ACHN (cell line): Measurements from ENCODE around the gene TMEM163.
"Not testable (repeated sequence)": the region's sequence is repeated elsewhere in the genome, so short reads cannot be mapped to it uniquely, and the experiment has no call there.

ENCODE experiments used
- DNase-seq: peaks from one replicate; pipeline ENCODE4 v3.0.0-alpha.2; 2015
- in situ Hi-C: cut with HindIII; loops from 2 replicates; pipeline ENCODE4 v1.10.0; 2017; ENCODE audit warnings: low sequenced_read_pairs, low pct_ligation_motif_present, low pct_unique_long_range_greater_than_20kb

The TMEM163 gene

DNA sequence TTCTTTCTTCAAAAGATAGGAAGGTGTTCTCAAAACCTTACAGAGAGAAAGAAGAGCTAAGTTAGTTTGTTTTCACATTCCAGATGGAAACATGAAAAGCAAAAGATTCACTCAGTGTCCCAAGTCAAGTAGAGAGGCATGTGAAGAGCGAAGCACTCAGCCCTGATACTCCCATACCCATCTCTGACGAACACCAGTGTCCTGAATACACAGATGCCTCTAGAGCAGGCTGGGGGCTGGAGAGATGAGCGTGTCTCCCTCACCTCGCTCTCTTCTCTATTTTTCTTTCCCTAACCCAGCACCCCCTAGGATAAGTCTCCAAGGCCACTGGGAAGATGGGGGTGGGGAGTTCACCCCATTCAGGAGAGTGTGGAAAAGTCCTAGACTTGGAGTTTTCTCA lies 227.8 kb downstream of the TMEM163 start:
- in situ Hi-C loops, result no loop called here
- no peak for DNase-seq

DNA sequence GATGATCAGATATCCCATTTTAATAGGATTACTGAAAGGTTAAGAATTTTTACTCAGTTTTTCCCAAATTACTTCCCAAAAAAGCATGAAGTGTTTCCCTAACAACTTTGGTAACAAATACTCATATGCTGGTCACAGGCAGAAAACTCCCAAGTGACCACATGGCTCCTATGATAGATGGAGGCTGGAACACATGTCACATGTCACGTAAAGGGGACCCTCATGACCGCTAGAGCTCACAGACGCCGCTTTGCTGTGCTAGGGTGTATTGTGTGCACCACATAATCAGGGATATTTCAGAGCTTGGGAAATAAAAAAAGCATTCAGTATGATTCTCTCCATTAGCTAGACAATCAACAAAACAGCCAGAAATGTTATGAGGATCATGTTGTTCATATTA lies 228.2 kb downstream of the TMEM163 start:
- in situ Hi-C loops, result no loop called here
- DNase-seq, result no peak

DNA sequence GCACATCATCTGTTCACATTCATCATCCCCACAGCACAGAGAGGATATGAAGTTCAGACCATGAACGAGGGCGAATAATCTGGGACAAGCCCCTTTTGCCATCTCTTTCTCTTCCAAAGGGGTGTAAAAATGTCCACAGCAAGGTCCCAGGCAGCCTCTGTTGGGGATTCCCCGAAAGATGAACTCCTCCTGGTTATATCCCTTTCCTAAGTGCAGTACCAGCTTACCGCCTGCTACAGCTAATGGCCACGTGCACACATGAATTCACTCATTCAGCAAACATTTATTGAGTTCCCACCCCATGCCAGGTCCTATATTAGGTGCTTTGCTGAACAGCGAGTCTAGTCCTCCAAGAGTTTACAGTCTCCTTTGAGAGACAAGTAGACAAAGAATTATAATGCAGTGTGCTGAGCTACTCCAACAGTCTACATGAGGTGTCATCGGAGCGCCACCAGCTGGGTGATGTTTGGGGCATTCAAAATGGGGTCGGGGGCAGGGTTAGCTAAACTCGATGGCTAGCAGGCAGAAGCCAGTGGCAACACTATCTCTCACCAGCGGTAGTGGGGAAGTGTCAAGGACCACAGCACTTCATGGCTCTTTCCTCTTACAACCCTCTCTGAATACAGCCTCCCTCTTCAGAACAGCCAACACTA lies 228.9 kb downstream of the TMEM163 start:
- DNase-seq, result no peak
- in situ Hi-C loops, result no loop called here

DNA sequence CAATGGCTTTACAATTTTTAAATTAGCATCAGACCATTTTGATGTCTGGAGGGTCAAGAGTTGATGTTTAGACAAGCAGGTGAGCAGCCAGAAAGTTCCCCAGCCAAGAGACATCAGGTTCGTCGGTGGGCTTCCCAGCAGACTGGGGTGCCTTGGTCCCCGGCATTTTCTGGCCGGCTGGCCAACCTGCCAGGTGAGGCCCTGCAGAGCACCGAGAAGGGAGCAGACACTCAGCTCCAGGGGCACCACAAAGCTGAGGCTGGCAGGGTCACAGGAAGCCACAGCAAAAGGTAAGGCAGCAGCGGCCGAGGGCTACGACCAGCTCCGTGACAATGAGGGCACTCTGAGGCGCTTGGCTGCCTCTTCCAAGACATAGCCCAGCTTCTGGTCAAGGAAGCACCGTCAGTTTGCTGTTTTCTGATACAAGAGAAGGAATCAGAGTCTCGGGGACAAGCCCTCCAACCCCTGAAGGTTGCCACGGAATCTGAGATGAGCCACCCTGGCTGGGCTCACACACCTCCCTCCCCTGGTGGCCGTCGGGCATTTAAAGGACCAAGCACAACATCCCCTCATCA lies 235.9 kb downstream of the TMEM163 start:
- in situ Hi-C loops, result no loop called here
- no peak for DNase-seq

DNA sequence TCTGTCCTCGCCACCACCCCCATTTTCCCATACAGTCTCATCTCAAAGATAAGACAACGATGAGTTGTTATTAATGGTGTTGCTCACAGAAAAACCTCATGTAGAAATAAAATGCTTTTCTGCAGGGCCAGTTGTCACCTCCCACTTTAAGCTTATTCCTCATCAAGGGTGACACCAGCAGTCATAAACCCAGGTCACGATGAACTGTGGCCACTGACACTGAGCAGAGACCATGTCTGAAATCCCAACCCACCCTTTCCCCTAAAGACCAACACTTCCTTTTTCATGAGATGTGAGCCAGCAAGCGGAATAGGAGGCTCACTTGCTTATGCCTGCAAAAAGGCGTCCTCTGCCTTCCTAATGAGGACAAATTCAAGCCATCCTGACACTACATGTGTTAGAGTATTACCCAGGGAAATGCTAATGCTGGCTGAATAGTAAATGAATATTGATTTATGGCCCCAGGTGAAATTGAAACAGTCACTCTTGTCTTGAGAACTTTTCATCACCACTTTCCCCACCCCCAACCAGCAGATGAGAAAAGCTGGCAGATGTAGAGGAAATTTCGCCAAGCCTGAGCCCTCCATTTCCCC lies 236.6 kb downstream of the TMEM163 start:
- DNase-seq, result no peak
- in situ Hi-C loops, result no loop called here

DNA sequence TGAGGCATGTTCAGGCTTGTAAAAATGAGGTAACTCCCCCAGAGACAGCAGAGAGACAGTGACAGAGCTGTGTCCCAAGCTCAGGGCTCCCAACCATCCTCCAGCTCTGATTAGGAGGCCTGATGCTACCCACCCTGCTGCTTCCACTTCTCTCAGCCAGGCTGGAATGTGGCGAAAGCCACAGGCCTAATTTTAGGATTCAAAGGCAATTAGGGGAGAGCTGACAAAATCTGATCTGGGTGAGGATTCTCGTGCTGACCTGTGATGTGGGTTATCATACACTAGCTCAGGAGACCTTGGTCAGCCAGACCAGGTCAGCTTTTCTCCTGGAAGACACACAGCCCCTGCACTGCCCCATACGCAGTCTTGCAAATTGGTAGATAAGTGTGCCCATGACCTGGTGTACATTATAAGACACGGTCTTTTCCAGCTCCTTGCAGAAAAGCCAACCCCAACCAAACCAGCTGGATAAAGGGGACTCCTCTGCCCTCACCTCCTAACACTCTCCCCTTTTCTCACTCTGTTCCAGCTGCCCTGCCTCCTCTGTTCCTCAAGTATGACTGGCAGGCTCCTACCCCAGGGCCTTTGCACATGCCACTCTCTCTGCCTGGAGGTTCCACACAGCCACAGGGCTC lies 239.0 kb downstream of the TMEM163 start:
- DNase-seq, result no peak
- in situ Hi-C loops, result no loop called here

DNA sequence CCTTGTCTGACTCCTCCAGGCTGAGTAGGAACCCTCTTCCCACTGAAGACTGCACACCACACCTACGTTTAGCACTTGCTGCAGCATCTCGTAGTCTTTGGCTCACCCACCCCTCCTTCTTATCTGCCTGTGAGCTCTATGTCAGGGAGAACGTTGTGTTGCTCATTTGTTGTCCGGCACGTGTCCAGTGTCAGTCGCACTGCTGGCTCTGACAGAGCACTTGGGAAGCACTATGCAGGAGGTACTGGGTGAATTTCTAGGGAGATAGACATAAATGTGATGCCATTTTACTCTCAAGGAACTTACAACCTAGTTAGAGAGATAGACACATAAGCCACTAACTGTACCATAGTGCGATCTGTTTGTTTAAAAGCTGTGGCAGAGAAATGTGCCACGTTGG lies 241.8 kb downstream of the TMEM163 start:
- in situ Hi-C loops, result not testable (repeated sequence)

DNA sequence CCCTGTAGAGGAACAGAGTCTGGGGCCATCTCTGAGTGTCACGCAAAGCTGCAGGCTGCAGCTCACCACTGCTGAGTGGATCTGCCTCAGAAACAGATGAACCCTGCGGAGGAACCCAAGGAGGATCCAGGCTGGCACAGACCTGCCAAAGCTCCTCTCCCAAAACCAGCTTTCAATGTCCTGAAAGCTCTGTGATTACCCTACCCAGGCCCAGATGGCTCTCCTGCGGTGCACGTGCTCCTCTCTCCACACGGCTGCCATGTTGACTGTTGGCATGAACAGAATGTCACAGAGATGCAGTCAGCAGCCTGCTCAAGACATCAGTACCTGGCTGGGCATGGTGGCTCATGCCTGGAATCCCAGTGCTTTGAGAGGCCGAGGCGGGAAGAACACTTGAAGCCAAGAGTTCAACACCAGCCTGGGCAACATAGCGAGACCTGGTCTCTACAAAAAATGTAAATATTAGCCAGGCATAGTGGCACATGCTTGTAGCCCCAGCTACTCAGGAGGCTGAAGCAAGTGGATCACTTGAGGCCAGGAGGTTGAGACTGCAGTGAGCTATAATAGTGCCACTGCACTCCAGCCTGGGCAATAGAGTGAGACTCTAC lies 248.1 kb downstream of the TMEM163 start:
- no peak for DNase-seq
- in situ Hi-C loops, result loop anchor here (25.0 kb wide), 1 partner anchor 417 kb away; no protein-coding TSS in a partner anchor

More for the DNA sequence above, 241.8 kb downstream of the TMEM163 start:
- DNase-seq, result not testable (repeated sequence)

DNA sequence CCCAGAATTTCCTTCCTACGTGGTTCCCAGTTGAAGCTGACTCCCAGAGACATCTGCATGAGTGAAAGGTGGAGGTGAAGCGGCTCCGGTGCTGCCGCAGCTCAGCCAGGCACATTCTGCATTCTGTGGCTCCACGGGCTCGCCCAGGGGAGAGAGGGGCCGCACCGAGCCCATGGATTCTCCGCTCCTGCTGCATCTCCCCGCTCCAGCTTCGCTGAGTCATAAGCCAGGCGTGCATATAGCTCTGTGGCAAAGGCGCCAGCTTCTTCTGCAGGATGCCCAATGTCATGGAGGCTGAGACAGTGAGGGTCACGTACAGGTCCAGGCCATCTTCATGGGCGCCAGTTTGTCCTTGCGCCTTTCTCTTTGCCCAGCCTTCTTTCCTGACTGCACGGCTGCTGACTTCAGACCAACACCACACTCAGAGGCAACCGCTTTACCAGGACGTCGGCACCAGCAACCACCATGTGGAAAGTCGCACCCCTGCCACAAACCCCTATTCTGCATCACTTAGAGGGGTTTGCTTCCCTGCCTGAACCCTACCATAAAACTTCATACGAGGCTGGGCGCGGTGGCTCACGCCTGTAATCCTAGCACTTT lies 249.2 kb downstream of the TMEM163 start:
- DNase-seq, result no peak
- in situ Hi-C loops, result loop anchor here (25.0 kb wide), 1 partner anchor 418 kb away; no protein-coding TSS in a partner anchor

DNA sequence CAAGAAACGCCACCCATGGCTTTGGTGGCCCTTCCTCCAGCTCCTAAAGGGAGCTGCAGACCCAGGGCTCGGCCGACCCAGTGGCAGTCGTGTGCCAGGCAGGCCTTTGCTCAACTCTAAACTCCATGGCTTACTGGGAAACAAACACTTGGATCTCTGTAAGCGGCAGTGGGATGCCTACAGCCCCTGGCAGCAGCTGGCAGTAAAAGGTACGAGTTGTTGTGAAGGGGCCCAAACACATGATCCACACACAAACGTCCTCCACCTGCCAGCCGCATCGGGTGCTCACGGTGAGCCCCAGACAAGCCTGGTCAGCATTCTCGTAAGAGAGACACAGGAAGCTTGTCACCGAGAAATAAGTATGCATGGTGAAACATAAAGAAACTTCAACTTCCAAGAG lies 250.0 kb downstream of the TMEM163 start:
- no peak for DNase-seq
- in situ Hi-C loops, result loop anchor here (25.0 kb wide), 1 partner anchor 419 kb away; no protein-coding TSS in a partner anchor

DNA sequence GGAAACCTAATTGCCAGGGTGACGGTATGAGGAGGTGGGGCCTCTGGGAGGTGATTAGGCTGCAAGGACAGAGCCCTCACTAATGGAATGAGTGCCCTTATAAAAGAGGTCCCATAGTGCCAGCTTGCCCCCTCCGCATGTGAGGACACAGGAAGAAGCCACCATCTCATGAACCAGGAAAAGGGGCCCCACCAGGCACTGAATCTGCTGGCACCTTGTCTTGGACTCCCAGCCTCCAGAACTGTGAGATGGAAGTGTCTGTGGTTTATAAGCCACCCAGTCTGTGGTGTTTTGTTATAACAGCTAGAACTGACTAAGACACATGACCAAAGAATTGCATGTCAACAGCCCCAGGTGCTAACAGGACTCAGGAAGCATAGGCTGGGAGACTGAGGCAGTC lies 250.6 kb downstream of the TMEM163 start:
- no peak for DNase-seq
- in situ Hi-C loops, result loop anchor here (25.0 kb wide), 1 partner anchor 419 kb away; no protein-coding TSS in a partner anchor

DNA sequence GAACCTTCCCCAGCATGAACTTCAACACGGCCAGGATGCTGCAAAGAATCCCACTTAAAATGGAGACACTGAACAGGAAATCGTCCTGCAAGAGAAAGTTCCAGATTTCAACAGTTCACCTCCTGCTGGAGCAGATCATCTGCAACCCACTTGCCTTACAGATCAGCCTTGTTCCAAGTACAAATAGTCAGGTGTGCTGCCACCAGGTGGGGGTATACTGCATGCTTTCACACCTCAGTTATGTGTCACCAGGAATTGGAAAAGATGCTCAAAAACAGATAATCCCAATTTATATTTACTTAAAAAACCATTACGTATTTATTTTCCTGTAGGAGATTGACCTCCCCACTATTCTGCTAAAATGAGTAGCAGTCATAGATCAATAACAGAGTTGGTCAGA lies 252.7 kb downstream of the TMEM163 start:
- DNase-seq, result peak; percentile 51
- in situ Hi-C loops, result loop anchor here (25.0 kb wide), 1 partner anchor 421 kb away; no protein-coding TSS in a partner anchor

DNA sequence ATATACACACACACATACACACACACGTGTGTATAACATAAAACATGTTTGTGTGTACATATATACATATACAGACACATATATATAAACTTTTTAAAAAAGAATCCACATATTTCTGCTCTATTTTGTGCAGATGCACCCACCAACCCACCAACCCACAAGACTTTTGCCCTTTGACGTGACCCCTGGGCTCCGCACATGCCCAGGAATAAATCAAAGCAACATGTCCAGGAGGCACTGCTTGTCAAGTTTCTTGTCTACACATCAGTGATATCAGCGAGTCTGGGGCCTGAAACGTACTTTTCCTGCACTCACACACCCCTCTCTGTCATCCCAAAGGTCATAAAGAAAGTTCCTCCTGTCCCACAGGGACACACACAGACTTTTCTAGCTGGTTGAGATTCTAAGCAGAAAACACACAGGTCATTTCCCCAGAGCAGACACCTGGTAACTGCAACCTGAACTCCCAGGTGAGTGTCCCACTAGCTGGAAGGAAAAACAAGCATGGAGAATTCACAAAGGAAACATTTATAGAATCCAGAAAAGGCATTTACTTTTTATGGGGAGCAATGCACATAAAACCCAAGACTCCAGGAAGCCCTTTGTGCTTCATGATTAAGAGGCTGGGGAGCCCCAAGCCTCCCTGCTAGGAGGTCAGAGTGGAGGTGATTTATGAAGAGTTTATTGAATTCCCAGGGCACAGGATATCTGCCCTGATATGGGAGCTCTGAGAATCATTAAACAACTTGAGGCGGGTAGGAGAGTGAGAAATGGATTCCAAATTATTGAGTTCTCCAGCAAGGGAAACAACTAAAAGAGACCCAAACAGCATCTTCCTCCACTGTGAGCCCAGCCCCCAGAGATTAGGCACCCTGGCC lies 253.3 kb downstream of the TMEM163 start:
- DNase-seq, result no peak
- in situ Hi-C loops, result loop anchor here (25.0 kb wide), 1 partner anchor 422 kb away; no protein-coding TSS in a partner anchor

DNA sequence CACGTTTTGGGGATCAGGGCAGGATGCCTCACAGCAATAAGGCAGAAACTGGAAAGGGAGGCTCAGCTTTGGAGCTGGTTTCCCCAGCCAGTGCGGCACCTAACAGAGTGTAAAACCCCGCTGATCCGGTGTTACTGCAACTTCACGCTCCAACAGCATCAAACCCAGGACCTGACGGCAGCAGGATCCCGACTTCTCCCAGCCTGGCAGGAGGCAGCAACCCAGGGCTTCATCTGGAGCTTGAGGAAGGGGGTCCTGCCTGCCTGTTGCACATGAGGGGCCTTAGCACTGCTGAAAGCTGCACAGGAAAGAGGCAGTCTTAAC lies 255.1 kb downstream of the TMEM163 start:
- in situ Hi-C loops, result loop anchor here (25.0 kb wide), 1 partner anchor 424 kb away; no protein-coding TSS in a partner anchor

DNA sequence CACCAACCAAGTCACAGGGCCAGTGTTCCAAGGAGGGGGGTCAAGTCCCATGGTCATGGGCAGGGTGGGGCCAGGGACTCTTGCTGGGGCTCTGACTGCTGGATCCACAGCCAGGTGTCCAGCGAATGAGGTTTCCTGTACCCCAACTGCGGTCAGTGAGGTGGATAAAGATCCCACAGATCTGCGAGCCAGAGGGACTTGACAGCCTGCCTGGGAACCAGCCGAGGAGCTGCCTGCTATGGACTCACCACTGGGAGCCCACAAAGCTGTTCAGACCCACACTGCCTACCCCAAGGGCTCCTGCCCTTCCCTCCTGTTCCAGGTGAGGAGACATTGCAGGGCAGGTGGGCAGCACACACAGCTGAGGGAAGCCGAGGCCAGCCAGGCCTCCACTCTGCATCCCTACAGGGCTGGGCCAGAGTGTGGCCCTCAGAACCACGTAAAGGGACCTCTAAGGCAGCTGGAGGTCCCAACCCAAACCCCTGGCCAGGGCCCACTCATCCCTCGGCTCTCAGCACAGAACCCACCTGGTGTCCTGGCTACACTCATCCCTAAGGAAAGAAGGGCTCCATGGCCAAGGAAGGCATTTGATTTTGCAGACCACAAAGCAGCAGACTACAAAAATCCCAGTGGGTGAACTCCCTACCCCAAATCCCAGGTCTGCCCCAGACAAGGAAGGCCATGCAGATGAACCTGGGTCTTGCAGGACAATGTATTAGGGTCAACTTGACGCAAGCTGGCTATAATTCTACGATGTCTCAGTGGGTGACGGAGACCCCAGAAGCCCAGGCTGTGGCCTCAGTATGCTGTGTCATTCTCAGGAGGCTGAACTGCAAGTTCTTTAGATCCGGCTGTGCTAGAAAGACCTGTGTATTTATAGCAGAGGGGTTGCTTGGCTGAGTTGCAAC lies 255.8 kb downstream of the TMEM163 start:
- in situ Hi-C loops, result loop anchor here (25.0 kb wide), 1 partner anchor 424 kb away; no protein-coding TSS in a partner anchor
- no peak for DNase-seq

More for the DNA sequence above, 255.1 kb downstream of the TMEM163 start:
- no peak for DNase-seq

DNA sequence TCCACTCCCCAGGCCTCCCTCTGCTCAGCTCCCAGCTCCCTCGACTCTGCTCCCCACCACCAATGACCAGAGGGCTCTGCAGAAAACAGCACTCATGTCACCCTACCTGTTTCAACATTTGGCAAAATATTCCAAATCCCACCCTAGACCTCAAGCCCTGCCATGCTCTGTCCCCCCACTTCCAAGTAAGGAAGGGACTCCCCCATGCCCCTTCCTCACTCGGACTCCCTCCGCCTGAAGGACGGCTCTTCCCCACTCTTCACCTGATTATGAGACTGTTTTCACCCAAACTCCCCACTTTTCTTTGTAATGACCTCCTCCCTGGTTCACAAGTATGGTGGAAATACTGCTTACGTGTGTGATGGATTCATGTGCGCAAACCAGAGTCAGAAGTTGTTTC lies 256.5 kb downstream of the TMEM163 start:
- DNase-seq, result no peak
- in situ Hi-C loops, result loop anchor here (25.0 kb wide), 1 partner anchor 425 kb away; no protein-coding TSS in a partner anchor

DNA sequence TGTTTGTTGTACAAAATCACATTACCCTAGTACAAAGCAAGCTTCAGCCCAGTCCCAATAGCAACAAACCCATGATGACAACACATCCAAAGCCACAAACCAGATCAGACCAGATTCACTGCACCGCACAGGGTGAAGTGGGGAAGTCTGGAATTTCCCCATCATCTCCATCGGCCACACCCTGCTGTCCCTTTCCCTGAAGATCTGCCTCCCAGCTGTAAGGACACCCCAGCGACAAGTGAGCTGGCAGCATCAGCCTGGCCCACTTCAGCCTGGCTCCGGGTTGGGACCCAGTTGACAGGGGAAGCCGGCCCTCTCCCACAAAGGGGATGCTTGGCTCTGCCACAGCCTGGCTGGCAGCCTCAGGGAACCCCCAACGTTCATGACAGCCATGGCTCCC lies 257.3 kb downstream of the TMEM163 start:
- in situ Hi-C loops, result loop anchor here (25.0 kb wide), 1 partner anchor 426 kb away; no protein-coding TSS in a partner anchor
- DNase-seq, result no peak
